Rectal smooth muscle tissue (tissue), 1 donor: ENCODE data around the gene LCOR.
"Not testable (repeated sequence)": the region's sequence is repeated elsewhere in the genome, so short reads cannot be mapped to it uniquely, and the experiment has no call there.

ENCODE experiments used
- H3K27ac ChIP-seq: one replicate; pipeline ENCODE4 v1.7.0; 2013; ENCODE audit warnings: low read depth, low read length, inconsistent platforms
- H3K27me3 ChIP-seq: one replicate; pipeline ENCODE4 v1.7.0; 2013; ENCODE audit warnings: low read length; ENCODE audit not compliant: control insufficient read depth, insufficient read depth
- H3K36me3 ChIP-seq: one replicate; pipeline ENCODE4 v1.7.0; 2013; ENCODE audit warnings: low read length; ENCODE audit not compliant: control insufficient read depth, insufficient read depth
- H3K4me1 ChIP-seq: one replicate; pipeline ENCODE4 v1.7.0; 2013; ENCODE audit warnings: low read length; ENCODE audit not compliant: control insufficient read depth, insufficient read depth
- H3K4me3 ChIP-seq: one replicate; pipeline ENCODE4 v1.7.0; 2013; ENCODE audit warnings: low read length
- H3K9ac ChIP-seq: one replicate; pipeline ENCODE4 v1.7.0; 2013; ENCODE audit warnings: low read length

The LCOR gene

GRCh38 chr10:97030894-97031293 lies 198.8 kb downstream of the LCOR start:
- Histone ChIP-seq H3K36me3 (no peaks in the 10 kb centered on the region), H3K27me3 (no peaks in the 10 kb centered on the region), H3K27ac (no peak overlapping the region), H3K4me1 (no peaks in the 10 kb centered on the region), H3K9ac (no peak overlapping the region), H3K4me3 (no peak overlapping the region)

- H3K27me3 ChIP-seq = no peaks in the 10 kb centered on the region
- H3K4me3 ChIP-seq = no peak overlapping the region
- no peaks in the 10 kb centered on the region for H3K4me1 ChIP-seq
- no peaks in the 10 kb centered on the region for H3K36me3 ChIP-seq
- no peak overlapping the region for H3K27ac ChIP-seq
- no peak overlapping the region for H3K9ac ChIP-seq
Observed at GRCh38 chr10:97031459-97031858, 199.4 kb downstream of the LCOR start.

DNA sequence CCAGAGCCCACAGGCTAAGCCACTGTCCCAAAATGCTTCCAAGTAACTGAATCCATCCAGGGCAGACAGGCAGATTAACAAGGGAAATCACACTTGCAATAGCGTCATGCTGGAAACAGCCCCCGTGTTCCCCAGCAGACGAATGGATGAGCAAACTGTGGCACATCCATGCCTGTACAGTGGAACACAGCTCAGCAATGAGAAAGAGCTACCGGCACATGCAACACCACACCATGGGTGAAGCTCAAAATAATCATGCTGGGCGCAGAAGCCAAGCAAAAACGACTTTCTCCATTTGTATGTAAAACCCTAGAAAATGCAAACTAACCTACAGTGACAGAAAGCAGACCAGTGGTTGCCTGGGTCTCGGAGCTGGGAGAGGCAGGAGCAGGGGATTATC lies 200.5 kb downstream of the LCOR start:
- Histone ChIP-seq H3K4me1 (no peaks in the 10 kb centered on the region), H3K27me3 (no peaks in the 10 kb centered on the region), H3K9ac (no peak overlapping the region), H3K4me3 (no peak overlapping the region), H3K27ac (no peak overlapping the region), H3K36me3 (no peaks in the 10 kb centered on the region)

DNA sequence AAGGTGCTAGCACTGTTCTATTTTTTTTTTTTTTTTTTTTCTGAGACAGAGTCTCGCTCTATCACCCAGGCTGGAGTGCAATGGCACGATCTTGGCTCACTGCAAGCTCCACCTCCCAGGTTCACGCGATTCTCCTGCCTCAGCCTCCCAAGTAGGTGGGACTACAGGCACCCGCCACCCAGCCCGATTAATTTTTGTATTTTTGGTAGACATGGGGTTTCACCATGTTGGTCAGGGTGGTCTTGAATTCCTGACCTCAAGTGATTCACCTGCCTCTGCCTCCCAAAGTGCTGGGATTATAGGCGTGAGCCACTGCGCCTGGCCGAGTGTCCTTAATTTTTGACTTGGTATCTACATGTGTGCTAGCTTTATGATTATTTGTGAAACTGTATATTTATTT lies 201.7 kb downstream of the LCOR start:
- not testable (repeated sequence) for H3K36me3 ChIP-seq, H3K27me3 ChIP-seq, H3K4me1 ChIP-seq, H3K9ac ChIP-seq, H3K27ac ChIP-seq, H3K4me3 ChIP-seq

DNA sequence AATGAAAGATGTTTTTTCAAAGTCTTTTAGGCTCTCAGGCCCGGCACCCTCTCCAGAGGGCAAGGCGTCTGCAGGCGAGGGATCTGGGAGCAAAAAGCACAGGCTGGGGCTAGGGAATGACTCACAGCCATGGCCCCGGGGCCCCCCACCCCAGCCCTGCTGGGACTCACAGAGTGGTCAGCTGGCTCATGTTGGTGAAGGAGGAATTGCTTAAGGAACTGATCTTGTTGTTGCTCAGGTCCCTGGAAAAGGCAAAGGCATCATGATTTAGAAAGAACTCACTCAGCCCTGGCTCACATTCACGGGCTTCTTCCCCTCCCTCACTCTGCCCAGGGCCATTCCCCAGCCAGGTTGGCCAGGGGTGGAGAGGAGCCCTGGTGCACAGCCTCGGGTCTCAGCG lies 202.2 kb downstream of the LCOR start:
- Histone ChIP-seq H3K27me3 (no peaks in the 10 kb centered on the region), H3K27ac (no peak overlapping the region), H3K4me3 (no peak overlapping the region), H3K9ac (no peak overlapping the region), H3K4me1 (no peaks in the 10 kb centered on the region), H3K36me3 (no peaks in the 10 kb centered on the region)

DNA sequence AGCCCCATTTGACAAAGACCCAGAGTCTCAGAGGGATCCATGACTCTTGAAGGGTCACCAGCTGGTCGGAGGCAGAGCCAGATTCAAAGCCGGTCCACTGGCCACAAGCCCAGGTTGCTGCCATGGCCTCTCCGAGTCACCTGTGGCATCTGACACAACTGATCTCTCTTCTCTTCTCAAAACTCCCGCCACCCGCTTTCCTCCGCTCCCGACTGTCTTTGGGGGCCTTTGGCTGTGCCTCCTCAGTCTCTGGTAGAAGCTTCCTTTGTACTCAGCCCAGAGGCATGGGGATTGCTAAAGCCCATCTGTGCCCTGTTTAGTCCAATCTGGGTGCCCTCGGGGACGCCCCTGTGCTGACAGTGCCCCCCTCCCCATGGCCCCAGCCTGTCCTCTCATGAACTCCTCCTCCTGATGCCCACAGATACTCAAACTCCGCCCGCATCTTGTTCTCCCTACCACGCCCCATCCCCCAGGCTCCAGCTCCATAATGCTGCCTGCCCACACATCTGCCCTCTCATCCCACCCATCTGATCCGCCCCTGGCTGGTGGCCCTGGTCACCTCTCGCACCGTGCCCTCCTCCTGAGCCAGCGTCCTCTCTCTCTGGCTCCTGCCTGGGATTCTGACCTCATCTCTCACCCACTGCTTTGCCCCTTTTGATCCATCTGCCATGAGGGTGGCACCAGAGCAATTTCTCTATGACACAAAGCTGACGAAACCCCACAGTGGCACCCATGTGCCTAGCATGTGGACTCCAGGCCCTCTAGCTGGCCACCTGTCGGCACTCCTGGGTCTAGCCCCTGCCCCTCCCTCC lies 203.1 kb downstream of the LCOR start:
- H3K27ac ChIP-seq = no peak overlapping the region
- no peak overlapping the region for H3K9ac ChIP-seq
- no peaks in the 10 kb centered on the region for H3K36me3 ChIP-seq
- no peaks in the 10 kb centered on the region for H3K27me3 ChIP-seq
- no peak overlapping the region for H3K4me3 ChIP-seq
- H3K4me1 ChIP-seq = no peaks in the 10 kb centered on the region

DNA sequence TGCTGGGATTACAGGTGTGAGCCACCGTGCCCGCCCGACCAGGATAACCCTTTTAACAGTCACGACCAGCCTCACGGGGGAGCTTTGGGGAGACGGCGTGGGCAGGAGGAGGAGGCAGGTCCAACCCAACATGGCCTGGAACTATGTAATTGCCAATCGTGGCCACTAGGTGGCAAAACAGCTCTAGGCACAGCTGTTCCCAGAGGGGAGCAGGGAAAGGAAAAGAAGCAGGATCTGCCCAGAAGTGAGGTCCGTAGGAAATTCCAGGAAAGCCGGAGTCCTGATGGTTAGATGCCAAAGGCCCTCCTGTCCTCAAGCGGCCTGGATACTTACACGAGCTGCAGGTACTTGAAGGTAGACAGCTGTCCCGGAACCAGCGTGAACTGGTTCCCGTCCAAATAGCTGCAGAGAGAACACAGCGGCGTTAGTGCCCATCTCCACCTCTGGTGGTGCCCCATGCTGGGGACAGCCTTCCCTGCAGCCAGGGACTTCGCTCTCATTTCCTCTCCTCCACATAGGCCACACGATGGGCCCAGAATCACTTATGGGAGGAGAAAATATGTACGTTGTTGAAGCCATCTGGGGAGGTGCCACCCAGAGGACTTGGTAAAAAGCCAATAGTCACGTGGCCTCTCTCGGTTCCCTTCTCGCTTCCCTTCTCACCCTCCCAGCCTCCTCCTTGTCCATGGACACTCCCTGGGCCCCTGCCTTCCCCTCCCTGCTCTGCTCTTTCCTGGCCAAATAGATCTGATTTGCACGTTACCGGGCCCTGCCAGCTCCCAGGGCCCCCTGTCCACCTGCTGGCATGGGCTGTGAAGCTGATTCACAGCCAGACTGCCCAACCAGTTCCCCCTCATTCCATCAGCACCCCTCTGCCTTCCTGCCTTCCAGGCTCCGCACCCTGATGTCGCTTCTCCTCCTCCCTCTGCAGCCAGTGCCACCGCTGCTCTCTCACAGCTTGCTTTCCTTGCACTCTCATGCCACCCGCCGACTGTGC lies 205.6 kb downstream of the LCOR start:
- H3K36me3 ChIP-seq = no peaks in the 10 kb centered on the region
- no peak overlapping the region for H3K27ac ChIP-seq
- H3K4me1 ChIP-seq = no peaks in the 10 kb centered on the region
- H3K9ac ChIP-seq = peak overlapping the region; percentile 10
- H3K4me3 ChIP-seq = peak overlapping the region; percentile 58
- H3K27me3 ChIP-seq = no peaks in the 10 kb centered on the region

DNA sequence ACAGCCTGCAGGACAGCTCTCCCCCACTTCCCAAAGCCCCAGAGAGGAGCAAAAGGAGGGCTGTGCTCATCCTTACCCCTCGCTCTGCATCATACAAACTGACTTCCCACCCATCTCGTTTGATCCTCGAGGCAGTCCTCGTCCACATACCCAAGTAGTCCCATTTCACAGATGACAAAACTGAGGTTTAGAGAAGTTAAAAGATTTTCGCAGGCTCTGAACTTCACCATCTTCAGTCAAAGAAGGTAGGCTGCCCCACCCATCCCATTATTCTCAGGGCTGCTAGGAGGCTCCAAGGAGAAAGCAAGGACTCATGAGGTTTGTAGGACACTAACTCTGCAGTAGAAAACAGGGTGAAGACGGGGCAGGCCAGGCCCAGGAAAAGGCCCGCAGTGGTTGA lies 206.6 kb downstream of the LCOR start:
- Histone ChIP-seq H3K27ac (no peak overlapping the region), H3K27me3 (no peaks in the 10 kb centered on the region), H3K4me3 (no peak overlapping the region), H3K9ac (no peak overlapping the region), H3K4me1 (no peaks in the 10 kb centered on the region), H3K36me3 (no peaks in the 10 kb centered on the region)

DNA sequence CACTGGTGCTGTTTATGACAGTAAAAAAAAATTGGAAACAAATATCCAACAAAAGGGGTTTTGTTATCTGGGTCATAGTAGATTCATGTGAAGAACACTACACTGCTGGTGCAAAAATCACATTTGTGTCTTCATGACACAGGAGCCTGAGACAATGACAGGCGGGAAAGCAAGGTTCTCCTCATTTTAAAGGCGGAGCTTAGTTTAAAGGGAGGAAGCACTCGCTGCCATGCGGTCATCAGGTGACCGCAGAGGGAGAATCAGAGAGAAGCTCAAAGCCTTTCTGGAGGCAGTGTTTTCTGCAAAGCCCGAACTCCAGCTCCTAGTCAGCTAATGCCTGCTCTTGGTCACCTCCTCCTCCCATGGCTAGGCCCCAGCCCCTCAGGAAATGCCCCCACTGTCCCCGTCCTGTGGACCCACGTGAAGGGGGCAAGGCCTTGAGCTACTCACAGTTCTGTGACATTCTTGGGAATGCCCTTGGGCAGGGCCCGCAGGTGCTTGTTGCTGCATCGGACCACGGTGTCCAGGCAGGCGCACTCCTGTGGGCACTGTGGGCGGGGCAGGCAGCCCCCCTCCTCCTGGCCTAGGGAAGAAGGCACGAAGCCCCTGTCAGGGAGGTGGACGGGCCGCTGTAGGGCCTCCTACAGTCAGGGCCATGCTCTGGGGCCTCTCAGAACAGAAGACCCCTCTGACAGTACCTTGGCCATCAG lies 207.6 kb downstream of the LCOR start:
- H3K4me3 ChIP-seq = no peak overlapping the region
- H3K36me3 ChIP-seq = no peaks in the 10 kb centered on the region

GRCh38 chr10:97040248-97040584 lies 208.1 kb downstream of the LCOR start:
- H3K9ac ChIP-seq = no peak overlapping the region
- H3K4me3 ChIP-seq = no peak overlapping the region
- no peaks in the 10 kb centered on the region for H3K36me3 ChIP-seq
- no peaks in the 10 kb centered on the region for H3K27me3 ChIP-seq
- no peak overlapping the region for H3K27ac ChIP-seq
- H3K4me1 ChIP-seq = no peaks in the 10 kb centered on the region

More for the DNA sequence above, 207.6 kb downstream of the LCOR start:
- Histone ChIP-seq H3K9ac (no peak overlapping the region), H3K27me3 (no peaks in the 10 kb centered on the region), H3K4me1 (no peaks in the 10 kb centered on the region), H3K27ac (no peak overlapping the region)

DNA sequence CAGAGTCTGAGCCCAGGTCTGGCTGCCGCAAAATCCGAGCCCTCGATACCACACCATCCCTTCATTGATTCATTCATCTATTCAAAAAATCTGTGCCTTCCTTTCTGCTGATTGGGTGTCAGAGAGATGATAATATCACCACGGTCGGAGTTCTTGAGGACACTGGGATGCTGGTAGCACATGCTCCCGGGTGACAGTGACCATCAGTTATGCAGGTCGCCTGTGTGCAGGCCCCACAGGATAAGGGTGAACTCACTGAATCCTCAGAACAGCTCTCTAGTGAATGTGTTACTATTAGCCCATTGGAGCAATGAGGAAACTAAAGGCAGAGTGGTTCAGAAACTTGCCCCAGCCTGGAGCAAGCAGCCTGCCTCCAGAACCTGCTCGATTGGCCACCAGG lies 208.6 kb downstream of the LCOR start:
- H3K36me3 ChIP-seq = no peaks in the 10 kb centered on the region
- no peak overlapping the region for H3K9ac ChIP-seq
- no peaks in the 10 kb centered on the region for H3K27me3 ChIP-seq
- H3K4me1 ChIP-seq = no peaks in the 10 kb centered on the region
- no peak overlapping the region for H3K27ac ChIP-seq
- H3K4me3 ChIP-seq = no peak overlapping the region

DNA sequence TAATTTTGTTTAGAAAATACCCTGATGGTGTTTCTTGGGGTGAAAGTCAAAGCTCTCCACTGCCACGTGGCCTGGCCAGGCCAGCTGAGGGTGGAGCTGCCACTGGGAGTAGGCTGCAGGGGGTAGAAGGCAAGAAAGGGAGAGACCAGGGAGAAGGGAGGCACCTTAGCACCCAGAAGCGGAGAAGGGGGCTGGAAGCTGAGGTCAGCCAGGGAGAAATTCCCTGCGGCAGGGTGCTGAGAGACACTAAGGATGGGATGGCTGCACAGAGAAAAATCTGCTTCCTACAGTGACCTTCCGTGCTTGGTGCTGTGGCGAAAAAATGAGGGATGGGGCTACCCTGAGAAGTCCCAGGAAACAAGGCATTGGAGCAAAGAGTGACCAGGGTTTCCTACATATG lies 210.0 kb downstream of the LCOR start:
- no peak overlapping the region for H3K4me3 ChIP-seq
- no peak overlapping the region for H3K9ac ChIP-seq
- H3K36me3 ChIP-seq = no peaks in the 10 kb centered on the region
- H3K27ac ChIP-seq = no peak overlapping the region
- H3K27me3 ChIP-seq = no peaks in the 10 kb centered on the region
- H3K4me1 ChIP-seq = no peaks in the 10 kb centered on the region
